Adrenal gland (tissue), 12 donors: ENCODE measurements around the gene FOXP4. TPM values are rescaled to one million over a fixed set of nuclear protein-coding genes. Genes with fewer than 3 reads are reported as not detected.

Experiments used
- DNase-seq, 7 donors: peaks; one replicate each; pipeline ENCODE4 v3.0.0-alpha.2; 2019 to 2020
- H3K27ac ChIP-seq, 5 donors: fragments of 200-600 bp; sonication (generic) in 4 of 5; 1 replicate in 3 of 5; 2 replicates in 2 of 5; pipeline versions ENCODE4 v1.5.1 to v1.8.0; 2016 to 2020; ENCODE audit warnings: mild to moderate bottlenecking in 1 of 5
- H3K27me3 ChIP-seq: fragments of 200-600 bp; 2 replicates; pipeline ENCODE4 v1.8.0; 2021
- H3K36me3 ChIP-seq, 2 donors: fragments of 200-600 bp; replicated peaks in 1 of 2; 1 replicate in 1 of 2; 2 replicates in 1 of 2; pipeline versions ENCODE4 v1.5.1 to v1.8.0; 2018 to 2022
- H3K4me1 ChIP-seq, 2 donors: fragments of 200-600 bp; replicated peaks in 1 of 2; 1 replicate in 1 of 2; 2 replicates in 1 of 2; pipeline versions ENCODE4 v1.5.1 to v1.8.0; 2018 to 2021
- H3K4me3 ChIP-seq, 4 donors: fragments of 200-600 bp; sonication (generic) in 3 of 4; one replicate each; pipeline ENCODE4 v1.5.1; 2016 to 2018
- H3K9me3 ChIP-seq, 3 donors: fragments of 200-600 bp; sonication (generic) in 1 of 3; replicated peaks in 1 of 3; 1 replicate in 2 of 3; 2 replicates in 1 of 3; pipeline versions ENCODE4 v1.5.1 to v1.8.0; 2016 to 2021
- CTCF ChIP-seq, 6 experiments: fragments of 450-650 bp in 4 of 6; fragments of 200-600 bp in 2 of 6; sonication (generic) in 1 of 6; IDR thresholded peaks; 1 replicate in 5 of 6; 2 replicates in 1 of 6; pipeline versions ENCODE4 v1.5.1 to v1.8.0; 2016 to 2021; ENCODE audit warnings: antibody characterized with exemption in 6 of 6, mild to moderate bottlenecking in 2 of 6, moderate library complexity in 1 of 6
- POLR2A ChIP-seq, 2 donors: fragments of 450-650 bp; IDR thresholded peaks; one replicate each; pipeline ENCODE4 v1.6.1; 2017; ENCODE audit warnings: antibody characterized with exemption in 2 of 2, mild to moderate bottlenecking in 2 of 2, moderate library complexity in 1 of 2
- WGBS, 4 donors: extraction: QIAGEN DNeasy Blood & Tissue Kit in 2 of 4; methylation state at CpG; one replicate each; pipeline versions ENCODE4 v1.1.5 to v1.1.7; 2013 to 2017; 5-methylcytosine and 5-hydroxymethylcytosine counted together
- intact Hi-C, 2 donors: fragments of 100-400 bp; cut with DNase I; formaldehyde crosslinking; loops; one replicate each; pipeline versions ENCODE4 v1.14.1 to v1.15.0; 2022 to 2023
- polyA plus RNA-seq, 3 donors: library from polyadenylated mRNA; stranded (reverse); fragments of 200-250 nt in 2 of 3; fragments of 350-450 nt in 1 of 3; fragmentation: Illumina TruSeq in 1 of 3; extraction: RNeasy Lipid Tissue Mini Kit (QIAGEN cat#74804) in 1 of 3; gene quantifications; one replicate each; pipeline ENCODE4 v1.2.3, GENCODE V29; 2013 to 2014
- total RNA-seq, 9 donors: library from RNA; depleted of rRNA in 4 of 9; stranded (reverse); fragments of >200 nt in 4 of 9; fragments of 120-200 nt in 1 of 9; fragmentation: NEBNext Ultra II Directional in 1 of 9; extraction: Animal tissue kit (Norgen Biotek cat#: 25700) in 1 of 9; gene quantifications; one replicate each; pipeline versions ENCODE4 v1.1.0 to v1.2.4, GENCODE V29; 2013 to 2023
- donor health status: healthy with polysubstance abuse.
- donor health status: Bipolar disorder and iron deficiency.
- donor health status: DM: yes; HTN: yes; CAD: no.
- donor health status: DM: no; HTN: no; CAD: no.
- donor health status: DM: no; HTN: no; CAD: no.
- donor health status: DM: yes; HTN: yes; CAD: no.

The FOXP4 gene
- total and polyA plus RNA-seq, 12 donors = 1.6 to 18.2 (median 11.3) TPM

GRCh38 chr6:41561416-41561815, 15.2 kb downstream of the FOXP4 start:
- no peak for TF ChIP-seq CTCF (IDR thresholded peaks at IDR 0.05)
- TF ChIP-seq POLR2A (IDR thresholded peaks at IDR 0.05) = no peak
- Histone ChIP-seq H3K4me3 (peak overlapping the region in 2 of 4 donors; percentile 59 to 61), H3K27me3 (no peaks in the 10 kb centered on the region), H3K9me3 (no peaks in the 10 kb centered on the region), H3K4me1 (peaks cover 0 to 5% of the 10 kb centered on the region in 2 donors), H3K36me3 (peaks cover 0 to 8% of the 10 kb centered on the region in 2 donors), H3K27ac (peak overlapping the region in 2 of 5 donors; percentile 41 to 62)
- intact Hi-C loops = no loop called here
- 85 to 100% (median 90%) methylated on average over 3 of the region's 3 CpGs for WGBS, 4 donors
- no peak for DNase-seq

GRCh38 chr6:41561931-41562911, 16.0 kb downstream of the FOXP4 start:
- intact Hi-C loops = no loop called here
- Histone ChIP-seq H3K4me3 (no peak overlapping the region), H3K36me3 (peaks cover 0 to 13% of the 10 kb centered on the region in 2 donors), H3K4me1 (peaks cover 0 to 12% of the 10 kb centered on the region in 2 donors), H3K27me3 (no peaks in the 10 kb centered on the region), H3K9me3 (no peaks in the 10 kb centered on the region), H3K27ac (no peak overlapping the region)
- no peak for DNase-seq
- 93 to 97% (median 93%) methylated on average over 9 to 10 of the region's 10 CpGs for WGBS, 4 donors
- no peak for TF ChIP-seq POLR2A (IDR thresholded peaks at IDR 0.05)
- TF ChIP-seq CTCF (IDR thresholded peaks at IDR 0.05) = no peak

GRCh38 chr6:41563060-41563776, 17.0 kb downstream of the FOXP4 start:
- H3K36me3 ChIP-seq = peaks cover 0 to 13% of the 10 kb centered on the region in 2 donors
- no peaks in the 10 kb centered on the region for H3K9me3 ChIP-seq
- no peak overlapping the region for H3K4me3 ChIP-seq
- TF ChIP-seq CTCF (IDR thresholded peaks at IDR 0.05) = no peak
- no peak for TF ChIP-seq POLR2A (IDR thresholded peaks at IDR 0.05)
- intact Hi-C loops = no loop called here
- WGBS, 4 donors = 51 to 64% (median 61%) methylated on average over 8 of the region's 8 CpGs
- no peak overlapping the region for H3K27ac ChIP-seq
- DNase-seq = peak in 1 of 7 donors; percentile 35
- peaks cover 0 to 20% of the 10 kb centered on the region in 2 donors for H3K4me1 ChIP-seq
- no peaks in the 10 kb centered on the region for H3K27me3 ChIP-seq
